SK-N-SH (cell line): ENCODE measurements around the gene SLC26A1. TPM values are rescaled to one million over a fixed set of nuclear protein-coding genes. Genes with fewer than 3 reads are reported as not detected.

Source experiments
- CTCF ChIA-PET: fragments of 300-600, 350-600 bp; formaldehyde crosslinking; extraction: SDS; loops from one replicate; lab custom pipeline; 2021; lab: Yijun Ruan, JAX
- POLR2A ChIA-PET: fragments of 350-600 bp; sonication (Branson Sonifier 250); formaldehyde crosslinking; extraction: SDS; loops from one replicate; lab custom pipeline; 2020; ENCODE audit warnings: antibody characterized with exemption, inconsistent platforms; lab: Yijun Ruan, JAX
- DNase-seq: peaks from one replicate; pipeline ENCODE4 v3.0.0; 2012
- H2AFZ ChIP-seq: fragments of 200-600 bp; sonication (generic); 2 replicates; pipeline ENCODE4 v1.8.1; 2016; ENCODE audit warnings: antibody characterized with exemption, mild to moderate bottlenecking, low read depth
- H3F3A ChIP-seq: fragments of 200-600 bp; sonication (generic); replicated peaks from 2 replicates; pipeline ENCODE3; 2016; ENCODE audit warnings: antibody characterized with exemption, mild to moderate bottlenecking; ENCODE audit not compliant: insufficient read depth
- H3K27ac ChIP-seq, 2 experiments: fragments of 200-500 bp in 1 of 2; fragments of 200-600 bp in 1 of 2; sonication (Bioruptor generic) in 1 of 2; sonication (generic), shearing (Covaris generic) in 1 of 2; 2 replicates each; pipeline versions ENCODE4 v1.5.1 to v1.6.1; 2014 to 2016; ENCODE audit warnings: low read depth in 2 of 2, inconsistent platforms in 1 of 2, low read length in 1 of 2, mild to moderate bottlenecking in 1 of 2, mixed read lengths in 1 of 2
- H3K27me3 ChIP-seq: fragments of 200-600 bp; sonication (generic), shearing (Covaris generic); 2 replicates; pipeline ENCODE4 v1.6.1; 2016; ENCODE audit warnings: mixed run types; ENCODE audit not compliant: insufficient read depth
- H3K36me3 ChIP-seq, 2 experiments: fragments of 200-500 bp in 1 of 2; fragments of 200-600 bp in 1 of 2; sonication (Bioruptor generic) in 1 of 2; sonication (generic) in 1 of 2; replicated peaks in 1 of 2; 2 replicates each; pipeline versions ENCODE3 to v1.5.1; 2014 to 2016; ENCODE audit warnings: low read length in 1 of 2, mild to moderate bottlenecking in 1 of 2; ENCODE audit not compliant: insufficient read depth in 2 of 2, control insufficient read depth in 1 of 2
- H3K4me1 ChIP-seq, 2 experiments: fragments of 200-500 bp in 1 of 2; fragments of 200-600 bp in 1 of 2; sonication (Bioruptor generic) in 1 of 2; sonication (generic), shearing (Covaris generic) in 1 of 2; 2 replicates each; pipeline versions ENCODE4 v1.5.1 to v1.6.1; 2014 to 2016; ENCODE audit warnings: low read depth in 1 of 2, low read length in 1 of 2, mixed run types in 1 of 2; ENCODE audit not compliant: insufficient read depth in 2 of 2, control insufficient read depth in 1 of 2
- H3K4me2 ChIP-seq: fragments of 200-600 bp; sonication (generic), shearing (Covaris generic); 2 replicates; pipeline ENCODE4 v1.6.1; 2017; ENCODE audit warnings: mixed run types
- H3K4me3 ChIP-seq, 2 experiments: fragments of 200-500 bp in 1 of 2; fragments of 200-600 bp in 1 of 2; sonication (Bioruptor generic) in 1 of 2; sonication (generic), shearing (Covaris generic) in 1 of 2; 2 replicates each; pipeline versions ENCODE4 v1.5.1 to v1.8.1; 2014 to 2016; ENCODE audit warnings: low read depth in 2 of 2, inconsistent platforms in 1 of 2, low read length in 1 of 2, mild to moderate bottlenecking in 1 of 2, mixed read lengths in 1 of 2, moderate library complexity in 1 of 2
- H3K79me2 ChIP-seq: fragments of 200-600 bp; sonication (generic); 2 replicates; pipeline ENCODE4 v1.8.1; 2017; ENCODE audit warnings: mild to moderate bottlenecking; ENCODE audit not compliant: insufficient read depth
- H3K9ac ChIP-seq: fragments of 200-600 bp; sonication (generic); 2 replicates; pipeline ENCODE4 v1.6.1; 2017; ENCODE audit warnings: mixed run types
- H3K9me2 ChIP-seq: fragments of 200-600 bp; sonication (generic); 2 replicates; pipeline ENCODE4 v1.6.1; 2017; ENCODE audit warnings: mixed run types
- H3K9me3 ChIP-seq: fragments of 200-600 bp; sonication (generic); 2 replicates; pipeline ENCODE4 v1.6.1; 2017; ENCODE audit warnings: mixed run types, mild to moderate bottlenecking, moderate library complexity
- H4K20me1 ChIP-seq: fragments of 200-600 bp; sonication (generic); 2 replicates; pipeline ENCODE4 v1.6.1; 2017; ENCODE audit warnings: mild to moderate bottlenecking, mixed run types; ENCODE audit not compliant: insufficient read depth
- CHD2 ChIP-seq: fragments of 150-350 bp; IDR thresholded peaks from 2 replicates; pipeline ENCODE4 v1.6.1; 2018; ENCODE audit warnings: low read length; ENCODE audit not compliant: partially characterized antibody
- FOXJ3 ChIP-seq: sonication (generic); formaldehyde crosslinking; IDR thresholded peaks from 2 replicates; pipeline ENCODE4 v1.5.1; 2020; ENCODE audit warnings: mild to moderate bottlenecking, missing genetic modification reagents
- FOXM1 ChIP-seq: IDR thresholded peaks from 2 replicates; pipeline ENCODE4 v1.4.0; 2012; ENCODE audit warnings: low read depth, mild to moderate bottlenecking
- GATA2 ChIP-seq: sonication (generic); formaldehyde crosslinking; IDR thresholded peaks from 2 replicates; pipeline ENCODE4 v1.5.0; 2020; ENCODE audit warnings: mild to moderate bottlenecking, missing genetic modification reagents
- MEF2A ChIP-seq: IDR thresholded peaks from 2 replicates; pipeline ENCODE4 v1.4.0; 2012; ENCODE audit warnings: low read depth, borderline replicate concordance
- MXI1 ChIP-seq: IDR thresholded peaks from 2 replicates; pipeline ENCODE4 v1.6.1; 2012; ENCODE audit warnings: mild to moderate bottlenecking, low read depth, low read length, improper control_type of control experiment
- NRF1 ChIP-seq: IDR thresholded peaks from 2 replicates; pipeline ENCODE4 v1.6.1; 2012; ENCODE audit warnings: low read depth, mild to moderate bottlenecking, low read length
- RCOR1 ChIP-seq: fragments of 150-350 bp; IDR thresholded peaks from 2 replicates; pipeline ENCODE4 v1.6.1; 2017; ENCODE audit warnings: antibody characterized with exemption, low read length
- SMC3 ChIP-seq: IDR thresholded peaks from 2 replicates; pipeline ENCODE4 v1.6.1; 2012; ENCODE audit warnings: low read depth, low read length, improper control_type of control experiment
- TCF12 ChIP-seq: IDR thresholded peaks from 2 replicates; pipeline ENCODE4 v1.4.0; 2012
- TEAD4 ChIP-seq: IDR thresholded peaks from 2 replicates; pipeline ENCODE4 v1.4.0; 2012; ENCODE audit warnings: mild to moderate bottlenecking, borderline replicate concordance; ENCODE audit not compliant: insufficient read depth
- WGBS: methylation state at CpG from one replicate; pipeline ENCODE4 v1.1.6; 2017; ENCODE audit warnings: low lambda C conversion rate; 5-methylcytosine and 5-hydroxymethylcytosine counted together
- polyA plus RNA-seq, 3 experiments: library from polyadenylated mRNA; depleted of rRNA; stranded (reverse); fragments of >200 nt; gene quantifications; 2 replicates each; pipeline ENCODE4 v1.2.3, GENCODE V29; 2012
- TF ChIP-seq, protein P1 (sequence below): fragments of 150-350 bp; IDR thresholded peaks from 2 replicates; pipeline ENCODE4 v1.6.1; 2017; ENCODE audit warnings: antibody characterized with exemption, low read length, low read depth, borderline replicate concordance
- TF ChIP-seq, protein P2 (sequence below): IDR thresholded peaks from 2 replicates; pipeline ENCODE4; 2012

Gene SLC26A1
- polyA plus RNA-seq, 1 of the 3 experiments (the other 2 are of a cell fraction): 0.05 TPM

- Histone ChIP-seq H3K27me3 (peaks cover 9% of the 10 kb centered on the region), H3K9ac (no peak overlapping the region), H2AFZ (no peak overlapping the region), H3K36me3 (no peaks in the 10 kb centered on the region), H4K20me1 (peaks cover 27% of the 10 kb centered on the region; the same call in 1 of the 2 replicates), H3K27ac (no peak overlapping the region), H3K4me3 (no peak overlapping the region), H3F3A (peaks cover 11% of the 10 kb centered on the region), H3K79me2 (no peaks in the 10 kb centered on the region), H3K9me3 (no peaks in the 10 kb centered on the region), H3K4me1 (peaks cover 0 to 6% of the 10 kb centered on the region in 2 experiments; a peak in 1 of 4 replicates), H3K4me2 (no peak overlapping the region), H3K9me2 (no peaks in the 10 kb centered on the region)
- WGBS: 93% methylated on average over 3 of the region's 8 CpGs
- CTCF ChIA-PET: no interaction called here
- POLR2A ChIA-PET: no interaction called here
- no peak for DNase-seq
- TF ChIP-seq TCF12 (no peak), MEF2A (no peak), TEAD4 (no peak), RCOR1 (no peak), CHD2 (no peak), GATA2 (CRISPR knock-in tag) (no peak), MXI1 (no peak), SMC3 (no peak), FOXJ3 (CRISPR knock-in tag) (no peak), NRF1 (no peak)
- TF ChIP-seq, protein P1, sequence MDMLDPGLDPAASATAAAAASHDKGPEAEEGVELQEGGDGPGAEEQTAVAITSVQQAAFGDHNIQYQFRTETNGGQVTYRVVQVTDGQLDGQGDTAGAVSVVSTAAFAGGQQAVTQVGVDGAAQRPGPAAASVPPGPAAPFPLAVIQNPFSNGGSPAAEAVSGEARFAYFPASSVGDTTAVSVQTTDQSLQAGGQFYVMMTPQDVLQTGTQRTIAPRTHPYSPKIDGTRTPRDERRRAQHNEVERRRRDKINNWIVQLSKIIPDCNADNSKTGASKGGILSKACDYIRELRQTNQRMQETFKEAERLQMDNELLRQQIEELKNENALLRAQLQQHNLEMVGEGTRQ: no peak
These were observed 22.0 kb upstream of the SLC26A1 start for GRCh38 chr4:1015179-1015578.

DNA sequence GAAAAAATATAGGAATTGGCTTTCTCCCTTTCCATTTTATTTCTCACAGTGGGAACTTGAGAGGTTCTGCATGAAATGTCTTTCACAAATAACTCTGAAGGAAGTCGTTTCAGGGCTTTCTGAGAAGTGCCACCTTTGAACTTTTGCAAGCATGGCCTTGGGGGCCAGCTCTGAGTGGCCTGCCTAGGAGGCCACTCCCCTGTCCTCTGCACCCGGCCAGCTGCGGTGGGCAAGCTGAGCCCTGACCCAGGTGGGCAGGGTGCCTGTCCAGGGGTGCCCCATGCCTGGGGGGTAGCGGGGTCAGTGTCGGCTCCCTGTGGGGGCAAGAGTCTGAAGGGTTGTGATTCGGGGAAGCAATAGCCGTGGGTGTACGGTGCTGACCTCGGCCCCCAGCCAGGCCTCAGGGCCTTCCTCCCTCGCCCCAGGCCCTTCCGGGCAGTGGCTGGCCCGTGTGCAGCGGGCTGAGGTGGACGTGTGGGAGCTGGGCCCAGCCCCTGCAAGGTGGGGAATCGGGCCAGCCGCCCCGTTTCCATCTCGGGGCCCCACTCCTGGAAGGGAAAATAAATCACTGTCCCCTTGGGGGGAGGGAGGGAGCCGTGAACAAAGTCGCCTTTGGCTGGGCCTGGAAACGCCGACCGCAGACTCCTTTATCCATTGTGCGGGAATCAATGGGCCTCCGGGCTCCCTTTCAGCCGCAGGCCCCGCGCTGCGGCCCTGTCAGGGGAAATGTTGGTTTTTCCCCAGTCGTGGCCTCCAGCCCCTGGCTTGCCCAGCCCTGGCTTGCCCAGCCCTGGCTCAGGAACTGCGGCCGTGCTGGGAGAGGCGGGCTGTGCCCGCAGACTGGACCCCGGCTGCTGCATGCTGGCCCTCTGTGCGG lies 21.3 kb upstream of the SLC26A1 start:
- Histone ChIP-seq H3K27me3 (peaks cover 11% of the 10 kb centered on the region), H3K36me3 (no peaks in the 10 kb centered on the region), H3K27ac (no peak overlapping the region), H3K9me3 (no peaks in the 10 kb centered on the region), H3K79me2 (no peaks in the 10 kb centered on the region), H3K9ac (no peak overlapping the region), H2AFZ (no peak overlapping the region), H3K4me2 (no peak overlapping the region), H3F3A (peaks cover 11% of the 10 kb centered on the region), H3K4me3 (no peak overlapping the region), H3K4me1 (peaks cover 0 to 10% of the 10 kb centered on the region in 2 experiments; a peak in 1 of 4 replicates), H3K9me2 (no peaks in the 10 kb centered on the region), H4K20me1 (peaks cover 27% of the 10 kb centered on the region; the same call in 1 of the 2 replicates)
- ChIA-PET CTCF (no interaction called here), POLR2A (no interaction called here)
- TF ChIP-seq MXI1: no peak
- no peak for TF ChIP-seq FOXM1
- TF ChIP-seq, protein P2, sequence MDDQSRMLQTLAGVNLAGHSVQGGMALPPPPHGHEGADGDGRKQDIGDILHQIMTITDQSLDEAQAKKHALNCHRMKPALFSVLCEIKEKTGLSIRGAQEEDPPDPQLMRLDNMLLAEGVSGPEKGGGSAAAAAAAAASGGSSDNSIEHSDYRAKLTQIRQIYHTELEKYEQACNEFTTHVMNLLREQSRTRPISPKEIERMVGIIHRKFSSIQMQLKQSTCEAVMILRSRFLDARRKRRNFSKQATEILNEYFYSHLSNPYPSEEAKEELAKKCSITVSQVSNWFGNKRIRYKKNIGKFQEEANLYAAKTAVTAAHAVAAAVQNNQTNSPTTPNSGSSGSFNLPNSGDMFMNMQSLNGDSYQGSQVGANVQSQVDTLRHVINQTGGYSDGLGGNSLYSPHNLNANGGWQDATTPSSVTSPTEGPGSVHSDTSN: no peak
- whole genome bisulfite sequencing: 86% methylated on average over 13 of the region's 36 CpGs
- no peak for DNase-seq
